HG03064 (cell line): Measurements from ENCODE around the gene TRMT61A.
"Not testable (repeated sequence)": the region's sequence is repeated elsewhere in the genome, so short reads cannot be mapped to it uniquely, and the experiment has no call there.

Experiments used
- ATAC-seq: cut with Tn5 transposase; IDR thresholded peaks from one replicate; pipeline ENCODE4 v1.9.1; 2021; ENCODE audit warnings: low read depth; ENCODE audit not compliant: unreplicated experiment

Gene TRMT61A

DNA sequence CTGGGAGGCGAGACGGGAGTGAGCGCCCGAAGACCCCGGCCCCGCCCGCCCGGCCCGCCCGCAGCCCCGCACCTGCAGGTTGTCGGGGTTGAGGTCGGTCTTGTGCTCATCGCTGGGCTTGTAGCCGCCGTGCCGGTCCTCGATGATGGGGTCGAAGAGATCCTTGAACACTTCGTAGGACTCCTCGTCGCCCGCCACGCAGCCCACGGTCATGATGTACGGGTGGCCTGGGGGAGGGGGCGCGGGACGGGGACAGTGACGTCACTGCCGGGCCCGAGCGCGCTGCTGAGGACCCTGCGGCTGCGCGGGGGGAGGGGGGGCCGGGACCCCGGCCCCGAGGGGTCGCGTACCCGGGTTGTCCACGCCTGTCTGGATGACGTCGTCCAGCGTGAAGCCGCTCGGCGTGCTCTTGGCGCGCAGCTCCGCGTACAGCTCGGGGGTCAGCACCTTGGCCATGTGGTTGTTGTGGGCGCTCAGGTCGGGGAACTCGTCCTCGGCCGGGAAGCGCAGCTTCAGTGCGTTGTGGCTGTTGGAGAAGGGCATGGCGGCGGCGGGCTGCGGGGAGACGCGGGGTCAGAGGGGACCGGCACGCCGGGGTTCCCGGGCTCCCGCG is 6.9 kb upstream of the TRMT61A start:
- ATAC-seq, result no peak

DNA sequence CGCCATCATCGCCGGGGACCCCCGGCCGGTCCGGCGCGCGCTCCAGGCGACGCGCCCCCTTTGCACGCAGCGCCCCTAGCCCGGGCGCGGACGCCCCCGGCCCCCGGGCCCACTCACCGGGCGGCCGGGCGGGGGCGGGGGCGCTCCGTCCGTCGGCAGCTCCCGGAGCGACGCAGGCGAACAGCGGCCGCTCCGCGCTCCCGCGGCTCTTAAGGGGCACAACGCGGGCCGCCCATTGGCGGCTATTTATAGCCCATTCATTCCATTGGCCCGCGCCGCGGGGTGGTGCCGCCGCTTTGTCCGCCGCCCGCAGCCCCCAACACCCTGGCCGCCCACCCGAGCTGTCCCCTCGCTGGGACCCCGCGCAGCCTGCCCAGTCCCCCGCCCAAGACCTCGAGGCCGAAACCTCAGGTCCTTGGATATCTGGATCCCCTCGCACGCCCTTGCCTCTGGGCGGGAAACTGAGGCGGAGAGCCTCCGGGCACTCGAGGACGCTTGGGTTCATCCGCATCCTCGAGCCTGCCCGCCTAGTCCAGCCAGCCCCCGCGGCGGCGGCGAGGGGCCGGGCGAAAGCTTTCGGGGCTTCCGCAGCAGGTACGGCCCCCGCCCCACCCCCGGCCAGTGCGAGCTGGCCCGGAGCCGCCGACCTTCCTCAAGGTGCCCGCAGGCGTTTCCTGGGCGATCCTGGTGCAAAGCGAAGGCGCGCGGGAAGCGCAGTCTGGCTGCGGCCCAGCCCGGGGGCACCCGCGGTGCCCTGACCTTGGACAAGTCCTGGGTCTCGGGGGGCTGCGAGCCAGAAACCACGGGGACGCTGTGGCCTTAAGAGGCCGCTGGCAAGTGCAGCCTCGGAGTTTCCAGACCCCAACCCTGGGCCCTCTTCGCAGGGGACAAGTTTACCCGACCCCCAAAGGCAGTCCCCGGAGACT is 6.1 kb upstream of the TRMT61A start, which contains the start of gene CKB:
TSS of gene CKB (minus strand) at position 182 of the 926 bp plus-strand sequence. CDS start 337 bp downstream, outside the sequence.
- no peak for ATAC-seq

DNA sequence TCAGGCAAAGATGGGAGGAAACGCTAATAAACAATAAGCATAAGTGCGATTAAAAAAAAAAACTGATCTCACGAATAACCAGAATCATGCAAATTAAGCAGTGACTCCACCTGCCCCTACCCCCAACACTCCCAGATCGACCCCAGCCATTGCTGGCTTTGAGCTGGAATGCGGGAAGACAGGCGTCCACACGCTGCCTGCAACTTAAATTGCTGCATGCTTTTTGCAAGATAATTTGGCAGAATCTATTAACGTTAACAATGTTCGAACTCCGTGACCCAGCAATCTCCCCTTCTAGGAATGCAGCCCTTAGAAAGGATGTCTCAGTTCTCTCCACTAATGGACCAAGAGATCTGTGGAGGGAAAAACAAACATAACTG is 5.4 kb upstream of the TRMT61A start:
- no peak for ATAC-seq

DNA sequence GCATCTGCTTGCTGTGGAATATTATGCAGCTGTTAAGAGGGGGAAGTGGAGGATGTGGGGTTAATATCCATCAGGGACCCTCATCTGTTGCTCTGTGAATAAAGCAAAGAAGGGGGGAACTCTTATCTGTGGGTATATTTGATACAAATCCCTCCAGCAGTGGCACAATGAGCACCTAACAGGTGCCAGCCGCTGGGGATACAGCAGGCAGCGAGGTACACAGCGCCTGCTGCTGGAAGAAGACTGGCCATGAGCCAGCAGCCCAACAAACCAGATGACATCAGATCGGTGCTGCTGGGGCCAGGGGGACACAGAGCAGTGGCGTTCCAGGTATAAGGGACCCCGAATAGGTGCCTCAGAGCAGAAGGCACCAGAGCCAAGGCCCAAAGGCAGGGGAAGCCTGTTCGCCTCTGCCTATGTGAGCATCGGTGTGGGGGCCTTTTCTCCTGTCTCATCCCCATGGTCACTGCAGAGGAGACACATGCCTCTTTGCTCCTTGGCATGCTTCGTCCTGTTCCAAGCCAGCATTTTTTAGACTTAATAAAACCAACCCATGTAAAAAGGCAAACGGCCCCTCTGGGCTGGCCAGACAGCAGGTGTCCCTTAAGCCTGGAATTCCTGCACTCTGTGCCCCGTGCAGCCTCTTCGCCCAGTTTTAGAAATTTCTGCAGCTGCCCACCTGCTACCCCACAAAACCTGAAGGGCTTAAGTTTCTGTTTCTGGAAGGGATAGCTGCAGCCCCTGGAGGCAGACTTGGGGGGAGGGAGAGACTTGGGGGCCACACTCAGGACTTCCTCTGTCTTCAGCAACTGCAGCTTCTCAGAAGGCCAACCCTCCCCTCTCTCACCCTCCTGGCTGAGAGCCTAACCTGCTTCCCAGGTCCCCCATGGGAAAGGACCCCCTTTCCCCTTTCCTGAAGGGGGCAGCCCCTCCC is 4.7 kb upstream of the TRMT61A start:
- ATAC-seq, result no peak

DNA sequence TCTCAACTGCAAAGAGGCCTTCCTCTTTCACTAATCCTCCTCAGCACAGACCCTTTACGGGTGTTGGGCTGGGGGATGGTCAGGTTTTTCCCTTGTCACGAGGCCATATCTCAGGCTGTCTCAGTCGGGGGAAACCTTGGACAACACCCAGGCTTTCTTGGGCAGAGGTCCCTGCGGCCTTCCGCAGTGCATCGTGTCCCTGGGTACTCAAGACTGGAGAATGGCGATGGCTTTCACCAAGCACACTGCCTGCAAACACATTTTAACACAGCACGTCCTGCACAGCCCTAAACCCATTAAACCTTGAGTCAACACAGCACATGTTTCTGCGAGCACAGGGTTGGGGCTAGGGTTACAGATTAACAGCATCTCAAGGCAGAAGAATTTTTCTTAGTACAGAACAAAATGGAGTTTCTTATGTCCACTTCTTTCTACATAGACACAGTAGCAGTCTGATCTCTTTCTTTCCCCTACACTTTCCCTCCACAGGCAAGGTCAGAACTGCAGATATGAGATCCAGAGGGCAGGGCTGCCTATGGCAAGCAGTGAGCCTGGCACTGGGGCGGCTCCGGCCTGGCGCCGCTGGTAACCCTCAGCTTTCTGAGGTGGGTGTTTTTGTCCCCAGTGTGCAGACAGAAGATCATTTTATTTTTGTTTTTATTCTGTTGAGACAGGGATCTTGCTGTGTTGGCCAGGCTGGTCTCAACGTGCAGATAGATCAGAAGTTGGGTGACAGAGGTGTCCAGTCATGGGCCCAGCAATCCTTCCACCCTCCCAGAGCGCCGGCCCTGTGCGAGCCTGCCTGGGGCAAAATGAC is 3.4 kb upstream of the TRMT61A start:
- not testable (repeated sequence) for ATAC-seq

DNA sequence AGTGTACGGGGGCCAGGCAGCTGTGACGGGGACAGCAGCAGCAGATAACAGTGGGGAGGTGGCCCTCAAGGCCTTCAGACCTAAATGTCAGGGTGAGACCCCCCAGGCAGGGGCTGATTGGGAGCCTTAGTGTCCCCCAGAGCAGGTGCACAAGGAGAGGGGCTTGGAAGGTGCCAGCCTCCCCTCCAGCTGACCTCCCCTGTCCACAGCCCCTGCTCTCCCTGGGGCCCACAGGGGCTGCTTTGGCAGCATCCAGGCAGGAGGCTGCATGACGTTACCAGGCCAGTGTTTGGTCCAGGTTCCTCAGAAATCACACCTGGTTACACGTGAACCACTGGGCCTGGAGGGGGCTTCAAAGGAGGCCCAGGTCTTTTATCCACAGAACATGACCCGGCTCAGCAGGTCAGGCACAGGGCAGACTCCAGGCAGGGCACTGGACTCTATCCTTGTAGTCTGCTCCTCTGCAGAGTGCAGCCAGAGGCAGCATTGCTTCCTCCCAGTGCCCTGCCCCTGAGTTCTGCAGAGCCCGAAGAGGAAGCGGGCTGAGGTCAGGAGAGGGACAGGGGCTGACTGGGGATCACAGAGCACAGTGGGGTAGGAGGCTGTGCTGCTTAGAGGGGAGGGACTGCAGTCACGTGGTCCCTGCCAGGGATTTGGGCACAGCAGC is 2.6 kb upstream of the TRMT61A start:
- no peak for ATAC-seq

DNA sequence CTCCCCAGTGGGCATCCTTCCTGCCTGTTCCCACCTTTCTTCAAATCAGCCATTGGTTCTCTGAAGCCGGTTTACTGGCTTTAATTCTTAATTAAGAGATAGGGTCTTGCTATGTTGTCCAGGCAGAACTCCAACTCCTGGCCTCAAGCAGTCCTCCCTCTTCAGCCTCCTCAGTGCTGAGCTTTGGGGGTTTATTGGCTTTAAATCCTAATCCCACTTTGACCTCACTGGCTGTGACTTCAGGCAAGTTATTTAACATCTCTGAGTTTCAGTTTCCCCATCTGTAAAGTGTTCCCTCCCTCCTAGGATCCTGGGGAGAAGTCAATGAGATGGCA is 2.1 kb upstream of the TRMT61A start:
- no peak for ATAC-seq

DNA sequence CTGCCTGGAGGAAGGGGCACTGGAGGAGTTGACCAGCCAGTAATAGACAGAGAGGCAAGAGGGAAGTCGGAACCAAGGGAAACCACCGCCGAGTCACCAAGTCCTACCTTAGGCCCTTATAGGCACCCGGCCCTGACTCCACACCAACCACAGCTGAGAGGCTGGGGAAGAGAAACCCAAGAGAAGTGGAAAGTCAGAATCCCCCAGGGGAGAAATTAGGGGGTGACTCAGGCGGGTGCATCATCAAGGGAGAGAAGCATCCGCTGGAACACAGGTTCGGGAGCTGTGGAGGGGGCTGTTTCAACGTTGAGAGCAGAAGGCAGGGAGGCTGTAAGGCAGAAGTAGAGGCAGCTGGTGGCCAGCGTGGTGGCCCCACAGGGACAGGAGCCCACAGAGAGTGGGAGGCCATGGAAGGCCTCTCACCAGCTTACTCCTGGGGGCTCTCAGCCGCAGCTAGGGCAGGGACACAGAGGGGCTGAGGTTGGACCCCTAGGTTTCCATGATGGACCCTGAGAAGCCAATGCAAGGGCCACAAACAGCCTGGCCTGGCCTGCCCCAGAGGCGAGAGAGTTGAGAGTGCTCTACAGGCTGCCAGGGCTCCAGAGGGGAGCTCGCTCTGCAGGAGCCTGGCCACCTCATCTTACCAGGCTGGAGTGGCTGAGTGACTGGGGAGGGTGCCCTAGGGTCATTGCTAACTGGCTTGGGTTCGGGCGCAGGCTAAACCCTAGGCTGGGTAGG is 1.4 kb upstream of the TRMT61A start:
- no peak for ATAC-seq

DNA sequence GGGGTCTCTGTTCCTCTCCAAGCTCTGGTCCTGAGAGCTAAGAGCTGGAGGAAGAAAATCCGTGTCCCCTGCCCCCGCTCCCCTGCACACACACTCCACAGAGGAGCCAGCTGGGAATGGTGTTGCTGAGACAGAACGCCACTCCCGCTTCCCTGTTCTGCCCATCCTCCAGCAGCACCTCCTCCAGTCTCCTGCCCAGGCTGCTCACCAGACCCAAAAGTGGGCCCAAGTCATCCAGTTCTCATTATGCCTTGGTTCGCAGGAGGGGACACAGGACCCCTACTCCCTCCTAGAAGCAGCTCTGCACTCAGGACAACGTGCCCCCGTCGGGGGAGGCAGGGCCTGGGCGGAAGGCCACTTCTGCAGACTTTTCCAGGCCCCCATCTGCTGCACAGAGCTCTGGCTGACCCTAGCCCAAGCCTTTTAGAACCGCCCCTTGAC is 830 bp upstream of the TRMT61A start:
- no peak for ATAC-seq

DNA sequence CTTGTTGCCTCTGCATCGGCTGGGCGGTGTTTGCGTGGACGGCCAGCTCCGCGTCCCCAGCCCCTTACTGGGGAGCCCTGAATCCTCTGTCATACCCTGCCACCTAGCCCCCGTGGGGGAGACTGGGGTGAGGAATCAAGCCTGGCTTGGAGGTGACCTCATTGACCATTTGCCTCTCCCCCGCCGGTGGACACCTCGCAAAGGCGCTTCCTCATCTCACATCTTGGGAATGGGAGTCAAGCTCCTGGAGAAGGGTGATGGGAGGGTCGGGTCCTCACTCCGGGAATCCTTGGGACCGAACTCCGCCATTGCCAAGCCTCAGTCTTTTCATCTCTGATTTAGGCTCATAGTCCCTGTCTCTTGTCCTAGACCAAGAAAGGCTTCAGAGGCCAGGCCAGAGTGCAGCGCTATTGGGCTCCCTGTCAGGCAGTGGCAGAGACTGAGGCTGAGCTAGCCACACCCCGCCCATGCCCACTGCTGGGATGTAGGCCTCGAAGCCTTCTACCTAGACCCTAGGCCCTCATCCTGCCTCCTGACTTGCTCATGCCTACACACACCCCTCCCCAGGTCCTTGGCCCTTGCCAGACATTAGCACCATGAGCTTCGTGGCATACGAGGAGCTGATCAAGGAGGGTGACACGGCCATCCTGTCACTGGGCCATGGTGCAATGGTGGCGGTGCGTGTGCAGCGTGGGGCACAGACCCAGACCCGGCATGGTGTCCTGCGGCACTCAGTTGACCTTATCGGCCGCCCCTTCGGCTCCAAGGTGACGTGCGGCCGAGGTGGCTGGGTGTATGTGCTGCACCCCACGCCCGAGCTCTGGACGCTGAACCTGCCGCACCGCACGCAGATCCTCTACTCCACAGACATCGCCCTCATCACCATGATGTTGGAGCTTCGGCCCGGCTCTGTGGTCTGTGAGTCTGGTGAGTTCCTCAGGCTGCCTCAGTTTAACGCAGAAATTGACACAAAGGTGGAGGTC is 678 bp downstream of the TRMT61A start:
- no peak for ATAC-seq

DNA sequence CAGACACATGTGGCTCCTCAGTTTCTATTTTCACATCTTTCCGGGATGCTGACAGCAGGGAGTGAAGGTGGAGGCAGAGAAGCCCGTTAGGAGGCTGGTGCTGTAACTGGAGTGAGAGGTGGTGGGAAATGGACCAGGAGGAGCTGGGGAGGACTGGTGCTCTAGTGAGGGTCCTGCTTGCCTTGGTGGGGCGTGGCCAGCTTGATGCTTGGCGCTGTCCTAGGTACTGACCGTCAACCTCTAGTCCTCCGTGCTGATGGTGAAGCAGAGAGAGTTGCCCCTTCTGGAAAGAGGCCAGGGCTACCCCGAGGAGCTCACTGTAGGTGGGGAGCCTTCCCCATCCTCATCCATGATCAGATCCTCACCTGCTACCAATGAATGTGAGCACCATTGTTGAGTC is 1.4 kb downstream of the TRMT61A start:
- ATAC-seq, result no peak

DNA sequence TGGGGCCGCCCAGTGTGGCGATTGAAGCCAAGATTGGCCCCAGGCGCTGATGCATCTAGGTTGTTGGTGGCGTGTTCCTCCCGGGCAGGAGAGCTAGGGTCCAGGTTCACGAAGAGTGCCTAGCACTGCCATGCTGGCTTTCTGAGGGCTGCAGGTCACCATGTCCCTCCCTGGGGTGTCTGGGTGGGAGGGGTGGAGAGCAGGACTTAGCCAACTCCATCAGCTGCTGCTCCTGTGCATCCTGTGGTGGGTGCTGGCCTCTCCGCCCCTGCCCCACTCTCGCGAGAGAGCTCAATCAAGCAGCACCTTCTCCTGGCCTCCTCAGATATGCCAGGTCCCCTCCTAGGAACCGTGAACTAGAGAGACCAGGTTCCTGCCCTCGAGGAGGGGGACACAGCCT is 1.8 kb downstream of the TRMT61A start:
- ATAC-seq, result no peak

DNA sequence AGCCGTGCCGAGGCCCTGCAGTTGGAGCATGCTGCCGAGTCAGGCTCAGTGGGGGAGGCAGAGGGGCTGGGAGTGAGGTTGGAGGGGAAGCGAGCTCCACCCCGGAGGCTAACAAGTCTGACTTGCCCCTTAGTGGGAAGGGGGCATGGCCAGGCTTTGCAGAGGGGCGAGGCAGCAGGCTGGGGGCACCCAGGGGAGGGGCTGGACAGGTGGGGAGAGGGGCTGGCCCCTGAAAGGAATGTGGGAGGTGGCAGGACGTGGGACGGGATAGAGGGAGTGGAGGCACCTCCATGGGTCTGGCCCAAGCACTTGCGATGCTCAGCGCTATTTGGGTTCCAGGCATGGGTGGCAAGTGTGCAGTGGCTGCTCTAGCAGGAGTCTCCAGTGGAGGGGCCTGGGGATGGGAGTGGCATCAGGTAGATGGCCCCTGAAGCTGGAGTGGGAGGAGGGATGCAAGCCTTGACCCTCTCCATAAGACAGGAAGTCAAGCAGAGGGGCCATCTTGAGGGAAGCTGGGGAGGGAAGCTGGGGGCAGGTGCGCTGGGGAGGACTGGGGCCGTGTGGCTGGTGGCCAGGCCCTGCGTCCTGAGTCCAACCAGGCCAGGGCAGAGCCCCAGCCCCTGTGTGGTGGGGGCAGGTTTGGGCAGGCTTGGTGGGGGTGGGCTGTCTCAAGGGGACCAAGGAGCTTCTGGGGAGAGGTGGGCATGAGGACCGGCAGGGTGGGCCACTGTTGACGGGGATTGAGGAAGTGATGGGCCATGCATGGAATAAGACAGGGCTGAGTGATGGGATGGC is 2.6 kb downstream of the TRMT61A start:
- no peak for ATAC-seq

DNA sequence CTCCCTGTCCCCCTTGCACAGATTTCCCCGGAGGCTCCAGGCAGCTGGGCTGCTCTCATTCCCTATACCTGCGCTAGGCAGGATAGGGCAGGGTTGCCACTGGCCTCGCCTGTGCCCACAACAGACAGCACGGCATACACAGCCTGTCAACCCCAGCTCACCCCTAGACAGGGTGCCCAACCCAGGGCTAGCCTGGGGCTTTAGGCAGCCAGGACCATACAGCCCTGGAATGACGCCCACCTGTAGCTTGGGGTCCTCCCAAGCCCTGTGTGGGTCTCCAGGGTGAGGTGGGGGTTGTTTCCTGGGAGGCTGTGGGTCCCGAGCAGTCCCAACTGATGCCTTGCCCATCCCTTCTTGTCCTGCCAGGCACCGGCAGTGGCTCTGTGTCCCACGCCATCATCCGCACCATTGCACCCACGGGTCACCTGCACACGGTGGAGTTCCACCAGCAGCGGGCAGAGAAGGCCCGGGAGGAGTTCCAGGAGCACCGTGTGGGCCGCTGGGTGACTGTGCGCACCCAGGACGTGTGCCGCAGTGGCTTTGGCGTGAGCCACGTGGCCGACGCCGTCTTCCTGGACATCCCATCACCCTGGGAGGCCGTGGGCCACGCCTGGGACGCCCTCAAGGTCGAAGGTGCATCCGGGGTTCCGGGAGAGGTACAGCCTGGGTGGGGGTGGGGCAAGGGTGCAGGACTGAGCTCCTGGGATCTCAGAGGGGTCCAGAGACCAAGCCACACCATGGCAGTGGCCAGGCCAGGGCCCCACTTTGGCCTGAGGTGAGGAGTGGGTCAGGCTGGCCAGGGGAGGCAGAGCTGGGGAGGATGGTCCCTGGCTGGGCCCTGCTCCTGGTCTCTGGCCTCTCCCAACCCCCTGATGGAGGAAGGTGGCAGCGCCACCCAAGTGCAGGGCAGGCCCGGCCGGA is 3.5 kb downstream of the TRMT61A start:
- no peak for ATAC-seq

DNA sequence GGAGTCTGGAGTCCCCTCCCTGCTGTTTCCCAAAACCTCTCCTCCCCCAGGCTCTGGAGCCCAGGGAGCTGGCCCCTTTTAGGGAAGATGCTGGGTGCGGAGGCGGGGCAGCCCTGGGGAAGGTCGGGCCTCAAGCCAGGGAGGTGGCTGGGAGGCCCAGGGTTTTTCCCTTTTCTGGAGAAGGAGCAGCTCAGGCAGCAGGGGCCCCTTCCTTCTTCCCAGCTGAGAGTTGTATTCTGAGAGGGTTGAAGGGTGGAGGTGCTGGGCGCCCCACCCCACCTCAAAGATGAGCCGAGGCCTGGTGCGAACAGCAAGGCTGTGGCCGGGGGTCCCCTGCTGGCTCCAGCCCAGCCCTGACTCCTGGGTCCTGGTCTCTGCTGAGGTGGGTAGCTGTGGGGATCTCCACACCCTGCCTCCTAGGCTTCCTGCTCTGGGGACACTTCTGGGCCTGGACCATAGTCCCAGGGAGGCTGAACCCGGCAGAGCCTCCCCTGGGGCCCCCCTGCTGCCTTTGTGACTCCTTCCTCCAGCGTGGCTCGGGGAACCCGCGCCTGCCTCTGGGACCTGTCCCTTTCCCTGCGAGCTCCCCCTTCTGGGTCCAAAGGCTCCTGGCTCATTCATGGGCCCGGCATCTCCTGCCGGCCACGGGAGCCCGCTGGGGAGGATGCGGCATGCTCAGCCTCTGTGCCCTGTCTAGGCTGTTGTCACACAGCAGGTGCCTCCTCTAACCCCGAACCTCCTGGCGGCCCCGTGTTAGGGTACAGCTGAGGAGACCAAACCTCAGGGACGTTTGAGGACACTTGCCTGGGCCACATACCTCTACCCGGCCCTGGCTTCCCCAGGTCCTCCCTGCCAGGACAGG is 4.4 kb downstream of the TRMT61A start:
- ATAC-seq, result no peak
